ENCODE data around the gene PRSS50.

GRCh38 chr3:46714728-46715506 is 2.8 kb downstream of the PRSS50 start:
- no peak for TF ChIP-seq TAF1 (IDR thresholded peaks at IDR 0.05; ENCODE audit: borderline replicate concordance, low read depth, low read length)
- no peak for TF ChIP-seq POLR2AphosphoS5 (IDR thresholded peaks at IDR 0.05; ENCODE audit: low read depth, low read length)
- no peak for TF ChIP-seq RCOR1 (IDR thresholded peaks at IDR 0.05; ENCODE audit: low read length)
